ENCODE measurements around the gene APOBEC3A. TPM values are rescaled to one million over a fixed set of nuclear protein-coding genes. Genes with fewer than 3 reads are reported as not detected.

The APOBEC3A gene
- total and polyA plus RNA-seq, 2 of the 8 experiments (the other 6 are each of a cell fraction or from before 2014, with no cell fraction given) = not detected

GRCh38 chr22:38973289-38974169, 16.1 kb downstream of the APOBEC3A start:
- POLR2A ChIA-PET (ENCODE audit: partially characterized antibody) = interaction anchor here (0.7 to 1.2 kb wide), 5 partner anchors 24 to 346 kb away, joined by 3 to 5 read pairs (median 3); partner anchors contain the start of gene RPL3
- Histone ChIP-seq H3K79me2 (ENCODE audit: control insufficient read depth in 1 of 2, insufficient read depth in 2 of 2, low read length in 2 of 2) (no peaks in the 10 kb centered on the region), H2AFZ (ENCODE audit: low read length) (no peak overlapping the region), H3K4me3 (ENCODE audit: extremely low read depth in 1 of 4, insufficient read depth in 2 of 4, low read depth in 3 of 4, low read length in 4 of 4) (no peak overlapping the region), H3K4me2 (ENCODE audit: insufficient read depth in 1 of 2, low read depth in 2 of 2, low read length in 2 of 2) (no peak overlapping the region), H3K27ac (ENCODE audit: low read depth, low read length) (no peak overlapping the region), H2BK12ac (ENCODE audit: low read depth, low read length) (0 out of 2 replicates have a peak overlapping the region, but pooled peaks have one; percentile 39), H3K14ac (ENCODE audit: insufficient read length) (no peak overlapping the region), H3K9me3 (ENCODE audit: insufficient read depth in 2 of 2, low read depth in 1 of 2, low read length in 1 of 2) (peaks cover 6 to 18% of the 10 kb centered on the region in 2 experiments; a peak in 3 of 4 replicates), H3K56ac (replicated peaks; ENCODE audit: insufficient read length, low read depth, low read length) (no peak overlapping the region), H4K5ac (ENCODE audit: insufficient read length, low read depth, low read length) (no peak overlapping the region), H2AK5ac (ENCODE audit: low read depth, low read length) (no peak overlapping the region), H3K27me3 (replicated peaks in 1 of 4; ENCODE audit: control insufficient read depth in 3 of 4, extremely low read depth in 1 of 4, insufficient read depth in 3 of 4, low read length in 3 of 4) (no peaks in the 10 kb centered on the region; a peak in 2 of 7 replicates), H3K23ac (ENCODE audit: insufficient read length) (no peak overlapping the region), H3K4me1 (replicated peaks in 1 of 4; ENCODE audit: control insufficient read depth in 3 of 4, insufficient read depth in 4 of 4, low read length in 3 of 4) (peaks cover 0 to 4% (median under 1%) of the 10 kb centered on the region in 4 experiments; a peak in 2 of 7 replicates), H3K4ac (replicated peaks; ENCODE audit: insufficient read length, low read depth, low read length) (no peak overlapping the region), H4K8ac (ENCODE audit: extremely low read depth, insufficient read depth, low read length) (no peak overlapping the region), H3K79me1 (ENCODE audit: low read depth, low read length) (no peaks in the 10 kb centered on the region), H4K20me1 (replicated peaks in 1 of 2; ENCODE audit: control insufficient read depth in 1 of 2, insufficient read depth in 2 of 2, low read length in 2 of 2) (no peaks in the 10 kb centered on the region), H2BK120ac (replicated peaks; ENCODE audit: low read depth, low read length) (no peak overlapping the region), H4K91ac (replicated peaks; ENCODE audit: insufficient read length, low read length) (no peak overlapping the region), H3K23me2 (ENCODE audit: low read depth, low read length) (no peaks in the 10 kb centered on the region), H2BK20ac (ENCODE audit: low read length) (0 out of 2 replicates have a peak overlapping the region, but pooled peaks have one; percentile 32), H2BK15ac (ENCODE audit: low read length) (no peak overlapping the region), H2BK5ac (ENCODE audit: low read depth, low read length) (no peak overlapping the region), H3K36me3 (ENCODE audit: control insufficient read depth in 2 of 4, insufficient read depth in 4 of 4, low read length in 3 of 4) (no peaks in the 10 kb centered on the region), H3K9ac (replicated peaks in 1 of 4; ENCODE audit: extremely low read depth in 1 of 4, low read depth in 3 of 4, low read length in 3 of 4) (no peak overlapping the region), H3K18ac (ENCODE audit: extremely low read depth, low read length) (no peak overlapping the region; the same call in 1 of the 2 replicates)
- peak; percentile 86 for FAIRE-seq
- CTCF ChIA-PET (ENCODE audit: partially characterized antibody) = interaction anchor here (0.7 to 7.1 kb wide), 33 partner anchors 9 to 498 kb away, joined by 3 to 63 read pairs (median 5); partner anchors contain the start of genes APOBEC3B, APOBEC3C and APOBEC3D
- peak; percentile 25 to 80 for DNase-seq (ENCODE audit: low read depth in 1 of 2, low spot score in 2 of 2)
- 53% methylated on average over 12 of the region's 15 CpGs; no CpG with 5 or more reads in 1 of the 2 experiments for WGBS, 2 experiments (ENCODE audit: extremely low coverage in 1 of 2, insufficient coverage in 1 of 2, insufficient read length in 1 of 2, insufficient replicate concordance in 2 of 2, low coverage in 1 of 2, low lambda C conversion rate in 2 of 2, missing lambda C conversion rate in 1 of 2)
- no peak for TF ChIP-seq SIX5 (IDR thresholded peaks at IDR 0.05; ENCODE audit: low read depth, low read length)
- no peak for TF ChIP-seq GTF2F1 (IDR thresholded peaks at IDR 0.05; ENCODE audit: borderline replicate concordance, low read depth, low read length)
- TF ChIP-seq ZNF274 (IDR thresholded peaks at IDR 0.05; ENCODE audit: borderline replicate concordance, extremely low read depth, low read length) = no peak
- TF ChIP-seq RNF2 (IDR thresholded peaks at IDR 0.05; ENCODE audit: borderline replicate concordance, low read depth, low read length, missing control alignments, poor library complexity, severe bottlenecking) = no peak
- TF ChIP-seq RFX5 (IDR thresholded peaks at IDR 0.05; ENCODE audit: borderline replicate concordance, low read depth, low read length) = no peak
- TF ChIP-seq MAX (IDR thresholded peaks at IDR 0.05) = peak; percentile 93
- no peak for TF ChIP-seq PHF8 (conservative IDR thresholded peaks at IDR 0.05; ENCODE audit: low read depth, low read length)
